HEK293T (cell line): ENCODE measurements around the gene OR8K1.

Source experiments
- CTCF ChIA-PET: fragments of 350-600 bp; formaldehyde crosslinking; extraction: SDS; loops from one replicate; lab custom pipeline; 2021; ENCODE audit warnings: antibody characterized with exemption, inconsistent platforms; lab: Yijun Ruan, JAX
- POLR2A ChIA-PET: fragments of 350-600 bp; formaldehyde crosslinking; extraction: SDS; loops from one replicate; lab custom pipeline; 2020; ENCODE audit warnings: antibody characterized with exemption, inconsistent platforms; lab: Yijun Ruan, JAX
- DNase-seq: peaks from one replicate; pipeline ENCODE4 v3.0.0; 2012; ENCODE audit warnings: mixed read lengths; ENCODE audit errors: extremely low spot score
- ARNT ChIP-seq: fragments of 450-650 bp; IDR thresholded peaks from 2 replicates; pipeline ENCODE4 v1.6.1; 2017; ENCODE audit warnings: mild to moderate bottlenecking
- BHLHE40 ChIP-seq: fragments of 450-650 bp; IDR thresholded peaks from 2 replicates; pipeline ENCODE4 v1.6.1; 2016; ENCODE audit warnings: mild to moderate bottlenecking, moderate library complexity, borderline replicate concordance
- CTBP1 ChIP-seq: fragments of 450-650 bp; IDR thresholded peaks from 2 replicates; pipeline ENCODE4 v1.6.1; 2016; ENCODE audit warnings: borderline replicate concordance
- L3MBTL2 ChIP-seq: fragments of 450-650 bp; conservative IDR thresholded peaks from 2 replicates; pipeline ENCODE4 v1.6.1; 2016; ENCODE audit warnings: mild to moderate bottlenecking
- PKNOX1 ChIP-seq: fragments of 450-650 bp; IDR thresholded peaks from 2 replicates; pipeline ENCODE4 v1.6.1; 2016
- SP1 ChIP-seq: fragments of 450-650 bp; IDR thresholded peaks from 2 replicates; pipeline ENCODE4 v1.6.1; 2017

Gene OR8K1

DNA sequence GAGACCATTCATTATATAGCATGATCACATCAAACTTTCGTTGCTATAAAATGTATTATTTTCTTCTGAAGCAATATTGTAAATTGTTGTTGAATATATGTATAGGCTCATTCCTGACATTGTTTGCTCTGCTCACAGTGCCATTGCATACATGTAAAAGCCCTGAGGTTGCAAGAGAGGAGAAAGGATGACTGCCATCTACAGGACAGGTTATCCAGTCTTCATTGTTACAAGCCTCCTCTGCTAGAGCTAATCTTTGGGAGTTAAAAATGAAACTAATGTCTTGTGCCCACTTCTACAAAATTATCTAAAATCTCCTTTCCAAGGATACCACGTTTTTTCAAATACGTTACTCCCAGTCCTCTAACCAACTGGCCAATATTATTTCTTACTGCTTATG, 50.2 kb downstream of the OR8K1 start:
- TF ChIP-seq SP1 (no peak), ARNT (no peak), CTBP1 (no peak), PKNOX1 (no peak), L3MBTL2 (no peak), BHLHE40 (no peak)
- ChIA-PET POLR2A (no interaction called here), CTCF (no interaction called here)
- DNase-seq, result no peak
